ENCODE data around the gene CLEC4M. TPM values are rescaled to one million over a fixed set of nuclear protein-coding genes. Genes with fewer than 3 reads are reported as not detected.

The CLEC4M gene
- total RNA-seq, 2 donors from 2014 or later: not detected

DNA sequence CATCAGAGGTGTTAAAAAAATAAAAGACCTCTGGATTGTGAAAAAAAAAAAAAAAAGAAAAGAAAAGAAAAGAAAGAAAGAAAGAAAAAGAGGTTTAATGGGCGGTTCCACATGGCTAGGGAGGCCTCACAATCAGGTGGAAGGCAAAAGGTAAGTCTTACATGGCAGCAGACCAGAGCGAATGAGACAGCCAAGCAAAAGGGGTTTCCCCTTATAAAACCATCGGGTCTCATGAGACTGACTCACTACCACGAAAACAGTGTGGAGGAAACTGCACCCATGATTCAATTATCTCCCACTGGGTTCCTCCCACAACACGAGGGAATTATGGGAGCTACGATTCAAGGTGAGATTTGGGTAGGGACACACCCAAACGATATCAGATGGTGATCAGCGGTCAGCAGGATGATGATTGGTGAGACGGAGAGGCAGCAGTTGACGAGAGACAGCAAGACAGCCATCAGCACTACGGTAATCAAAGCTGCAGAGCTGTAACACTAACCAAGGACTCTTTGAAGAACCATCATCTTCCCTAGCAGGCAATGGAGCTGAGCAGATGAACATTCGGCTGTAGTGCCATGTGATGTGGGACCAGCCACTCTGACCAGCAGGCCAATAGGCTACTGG lies 11.8 kb upstream of the CLEC4M start:
- no peak overlapping the region for H3K27ac Mint-ChIP-seq
- no peak for TF ChIP-seq CTCF (conservative IDR thresholded peaks at IDR 0.05)
- Histone ChIP-seq H3K27me3 (ENCODE audit: control insufficient read depth, insufficient read depth, low read length, poor library complexity, severe bottlenecking) (no peaks in the 10 kb centered on the region), H3K9me3 (ENCODE audit: control insufficient read depth, low read length) (peaks cover 8% of the 10 kb centered on the region), H3K4me3 (ENCODE audit: low read length) (no peak overlapping the region), H3K4me1 (ENCODE audit: control insufficient read depth, insufficient read depth, low read length) (no peaks in the 10 kb centered on the region), H3K9ac (ENCODE audit: extremely low read depth, low read length, poor library complexity, severe bottlenecking) (no peak overlapping the region), H3K27ac (ENCODE audit: low read depth, low read length) (no peak overlapping the region), H3K36me3 (ENCODE audit: control insufficient read depth, insufficient read depth, low read length) (no peaks in the 10 kb centered on the region)
- WGBS, 2 experiments (ENCODE audit: insufficient coverage in 1 of 2, insufficient read length in 1 of 2): 83 to 84% methylated on average over 12 of the region's 12 CpGs
- peaks cover 25% of the 10 kb centered on the region for H3K27me3 Mint-ChIP-seq (ENCODE audit: insufficient read depth)
- no peaks in the 10 kb centered on the region for H3K4me1 Mint-ChIP-seq
- no peaks in the 10 kb centered on the region for H3K36me3 Mint-ChIP-seq (ENCODE audit: low read depth)
- H3K9me3 Mint-ChIP-seq: peaks cover 42% of the 10 kb centered on the region
- DNase-seq: no peak
- no peak overlapping the region for H3K4me3 Mint-ChIP-seq

DNA sequence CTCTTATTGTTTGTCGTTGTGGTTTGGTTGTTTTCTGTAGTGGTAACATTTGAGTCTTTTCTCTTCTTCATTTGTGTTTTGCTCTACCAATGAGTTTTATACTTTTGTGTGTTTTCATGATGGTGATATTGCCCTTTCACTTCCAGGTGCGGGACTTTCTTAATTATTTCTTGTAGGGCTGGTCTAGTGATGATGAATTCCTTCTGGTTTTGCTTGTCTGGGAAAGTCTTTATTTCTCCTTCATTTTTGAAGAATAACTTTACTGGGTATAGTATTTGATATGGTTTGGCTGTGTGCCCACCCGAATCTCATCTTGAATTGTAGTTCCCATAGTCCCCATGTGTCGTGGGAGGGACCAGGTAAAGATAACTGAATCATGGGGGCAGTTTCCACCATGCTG lies 6.8 kb upstream of the CLEC4M start:
- peaks cover 15% of the 10 kb centered on the region for H3K27me3 Mint-ChIP-seq (ENCODE audit: insufficient read depth)
- H3K36me3 ChIP-seq (ENCODE audit: control insufficient read depth, insufficient read depth, low read length): no peaks in the 10 kb centered on the region
- peaks cover 74% of the 10 kb centered on the region for H3K9me3 Mint-ChIP-seq

GRCh38 chr19:7757358-7757757 lies 5.7 kb upstream of the CLEC4M start:
- Mint-ChIP-seq H3K4me3 (no peak overlapping the region), H3K4me1 (no peaks in the 10 kb centered on the region), H3K9me3 (peaks cover 76% of the 10 kb centered on the region), H3K27me3 (ENCODE audit: insufficient read depth) (peaks cover 18% of the 10 kb centered on the region), H3K27ac (no peak overlapping the region), H3K36me3 (ENCODE audit: low read depth) (no peaks in the 10 kb centered on the region)
- H3K9me3 ChIP-seq (ENCODE audit: control insufficient read depth, low read length): peaks cover 41% of the 10 kb centered on the region
- no peak overlapping the region for H3K9ac ChIP-seq (ENCODE audit: extremely low read depth, low read length, poor library complexity, severe bottlenecking)
- no peak for TF ChIP-seq CTCF (conservative IDR thresholded peaks at IDR 0.05)
- no peaks in the 10 kb centered on the region for H3K36me3 ChIP-seq (ENCODE audit: control insufficient read depth, insufficient read depth, low read length)
- H3K4me3 ChIP-seq (ENCODE audit: low read length): no peak overlapping the region
- no peaks in the 10 kb centered on the region for H3K4me1 ChIP-seq (ENCODE audit: control insufficient read depth, insufficient read depth, low read length)
- 70 to 77% methylated on average over 3 of the region's 3 CpGs for WGBS, 2 experiments (ENCODE audit: insufficient coverage in 1 of 2, insufficient read length in 1 of 2)
- no peak overlapping the region for H3K27ac ChIP-seq (ENCODE audit: low read depth, low read length)
- no peaks in the 10 kb centered on the region for H3K27me3 ChIP-seq (ENCODE audit: control insufficient read depth, insufficient read depth, low read length, poor library complexity, severe bottlenecking)
- DNase-seq: peak; percentile 14

More for the DNA sequence above, 6.8 kb upstream of the CLEC4M start:
- Mint-ChIP-seq H3K4me1 (no peaks in the 10 kb centered on the region), H3K36me3 (ENCODE audit: low read depth) (no peaks in the 10 kb centered on the region), H3K4me3 (no peak overlapping the region), H3K27ac (no peak overlapping the region)
- TF ChIP-seq CTCF (conservative IDR thresholded peaks at IDR 0.05): no peak
- no peak overlapping the region for H3K27ac ChIP-seq (ENCODE audit: low read depth, low read length)
- H3K4me1 ChIP-seq (ENCODE audit: control insufficient read depth, insufficient read depth, low read length): no peaks in the 10 kb centered on the region
- H3K9me3 ChIP-seq (ENCODE audit: control insufficient read depth, low read length): peaks cover 41% of the 10 kb centered on the region
- no peaks in the 10 kb centered on the region for H3K27me3 ChIP-seq (ENCODE audit: control insufficient read depth, insufficient read depth, low read length, poor library complexity, severe bottlenecking)
- 9 to 28% methylated on average over 2 to 3 of the region's 4 CpGs for WGBS, 2 experiments (ENCODE audit: insufficient coverage in 1 of 2, insufficient read length in 1 of 2)
- H3K4me3 ChIP-seq (ENCODE audit: low read length): no peak overlapping the region
- no peak for DNase-seq
- H3K9ac ChIP-seq (ENCODE audit: extremely low read depth, low read length, poor library complexity, severe bottlenecking): no peak overlapping the region

Data from endodermal cell (in vitro differentiated cells).